GM18517 (cell line): ENCODE results near the gene XNDC1N.
"Not testable (repeated sequence)": the region's sequence is repeated elsewhere in the genome, so short reads cannot be mapped to it uniquely, and the experiment has no call there.

ENCODE experiments used
- ATAC-seq: cut with Tn5 transposase; IDR thresholded peaks from one replicate; pipeline ENCODE4 v1.9.1; 2021; ENCODE audit warnings: mild to moderate bottlenecking, moderate library complexity; ENCODE audit not compliant: unreplicated experiment

The XNDC1N gene

DNA sequence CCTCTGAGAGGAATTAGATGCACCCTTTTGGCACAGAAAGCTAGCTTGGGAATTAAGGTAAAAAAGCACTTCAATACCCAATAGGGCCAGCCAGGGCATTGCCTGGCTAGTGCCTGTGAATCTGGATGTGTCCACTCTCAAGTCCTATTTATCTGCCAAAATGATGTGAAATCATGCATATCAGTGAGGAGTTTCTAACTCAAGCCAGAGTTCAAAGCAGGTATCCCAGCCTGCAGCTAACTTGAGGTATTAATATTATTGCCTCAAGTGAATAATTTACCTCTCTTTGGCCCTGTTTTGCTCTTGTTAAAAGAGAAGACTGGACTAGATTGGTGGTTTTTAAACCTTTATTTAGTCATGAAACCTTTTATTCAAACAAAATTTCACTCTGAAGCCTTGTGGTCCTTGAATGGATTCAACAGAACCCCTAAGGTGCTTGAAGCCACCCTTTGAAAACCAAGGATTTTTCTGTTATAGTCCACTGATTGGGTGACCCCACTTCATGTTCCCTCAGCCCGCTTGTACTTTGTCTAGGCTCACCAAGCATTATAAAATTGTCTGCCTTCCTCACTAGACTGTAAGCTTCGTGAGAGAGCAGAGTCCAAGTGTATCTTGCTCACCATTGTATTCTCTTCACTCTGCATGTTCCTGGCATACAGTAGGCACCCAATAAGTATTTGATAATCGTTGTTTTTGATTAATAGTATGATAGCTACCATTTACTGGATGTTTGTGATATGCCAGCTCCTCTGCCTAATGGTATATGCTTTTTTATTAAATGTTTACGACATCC lies 4.9 kb upstream of the XNDC1N start:
- no peak for ATAC-seq

GRCh38 chr11:71931245-71931602 lies 2.8 kb upstream of the XNDC1N start:
- no peak for ATAC-seq

- no peak for ATAC-seq
These were observed 2.3 kb upstream of the XNDC1N start for GRCh38 chr11:71930556-71931244.

- no peak for ATAC-seq
These were observed 1.1 kb upstream of the XNDC1N start for GRCh38 chr11:71929491-71929890.

GRCh38 chr11:71928737-71929443 lies 496 bp upstream of the XNDC1N start, which contains the start of gene RNF121:
RNF121 (plus strand) TSS chr11:71929046; CDS start chr11:71929062, 16 bp downstream.
- peak; percentile 83 for ATAC-seq

DNA sequence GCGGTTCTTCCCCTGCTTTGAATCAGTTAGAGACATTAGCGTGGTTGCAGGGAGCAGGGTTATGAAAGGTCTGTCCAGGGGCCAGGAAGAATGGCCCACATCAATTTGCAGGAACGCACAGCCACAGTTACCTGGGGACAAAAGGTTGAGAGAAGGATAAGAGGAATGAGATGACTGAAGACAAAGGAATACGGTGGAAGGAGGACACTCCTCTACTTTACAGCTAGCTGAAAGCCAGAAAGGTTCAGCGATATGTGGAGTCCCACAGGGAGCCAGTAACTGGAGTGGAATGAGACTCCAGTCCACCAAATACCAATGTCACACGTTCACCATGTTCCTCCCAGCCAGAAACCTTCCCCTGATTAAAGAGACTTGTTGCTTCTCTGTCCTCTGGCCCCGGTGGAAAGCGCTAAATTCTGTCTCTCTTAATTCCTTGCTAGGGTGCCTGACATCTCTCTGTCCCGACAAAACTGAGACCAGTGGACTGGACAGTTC lies 10.7 kb downstream of the XNDC1N start:
- no peak for ATAC-seq

DNA sequence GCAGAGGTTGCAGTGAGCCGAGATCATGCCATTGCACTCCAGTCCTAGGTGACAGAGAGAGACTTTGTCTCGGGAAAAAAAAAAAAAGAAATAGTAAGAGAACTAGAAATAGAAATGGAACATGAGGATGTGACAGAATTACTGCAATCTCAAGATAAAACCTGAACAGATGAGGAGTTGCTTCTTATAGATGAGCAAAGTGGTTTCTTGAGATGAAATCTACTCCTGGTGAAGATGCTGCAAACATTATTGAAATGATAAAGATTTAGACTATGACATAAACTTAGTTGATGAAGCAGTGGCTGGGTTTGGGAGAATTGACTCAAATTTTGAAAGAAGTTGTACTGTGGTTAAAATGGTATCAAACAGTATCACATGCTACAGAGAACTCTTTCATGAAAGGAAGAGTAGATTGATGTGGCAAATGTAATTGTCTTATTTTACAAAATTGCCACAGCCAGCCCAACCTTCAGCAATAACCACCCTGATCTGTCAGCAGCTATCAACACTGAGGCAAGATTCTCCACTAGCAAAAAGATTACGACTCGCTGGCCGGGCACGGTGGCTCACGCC lies 13.7 kb downstream of the XNDC1N start:
- ATAC-seq, result no peak

- no peak for ATAC-seq
These were observed 14.5 kb downstream of the XNDC1N start for GRCh38 chr11:71913756-71914526.

DNA sequence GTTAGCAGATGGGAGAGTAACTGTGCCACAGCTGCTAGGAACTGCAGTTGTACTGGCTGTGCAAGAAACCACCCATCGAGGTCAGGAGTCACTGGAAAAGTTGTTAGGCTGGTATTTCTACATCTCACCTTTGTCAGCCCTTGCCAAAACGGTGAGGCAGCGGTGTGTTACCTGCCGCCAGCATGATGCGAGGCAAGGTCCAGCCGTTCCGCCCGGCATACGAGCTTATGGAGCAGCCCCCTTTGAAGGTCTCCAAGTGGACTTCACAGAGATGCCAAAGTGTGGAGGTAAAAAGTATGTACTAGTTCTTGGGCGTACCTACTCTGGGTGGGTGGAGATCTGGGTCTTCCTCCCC lies 16.4 kb downstream of the XNDC1N start:
- ATAC-seq, result not testable (repeated sequence)

GRCh38 chr11:71911321-71911985 lies 16.9 kb downstream of the XNDC1N start:
- ATAC-seq, result not testable (repeated sequence)

DNA sequence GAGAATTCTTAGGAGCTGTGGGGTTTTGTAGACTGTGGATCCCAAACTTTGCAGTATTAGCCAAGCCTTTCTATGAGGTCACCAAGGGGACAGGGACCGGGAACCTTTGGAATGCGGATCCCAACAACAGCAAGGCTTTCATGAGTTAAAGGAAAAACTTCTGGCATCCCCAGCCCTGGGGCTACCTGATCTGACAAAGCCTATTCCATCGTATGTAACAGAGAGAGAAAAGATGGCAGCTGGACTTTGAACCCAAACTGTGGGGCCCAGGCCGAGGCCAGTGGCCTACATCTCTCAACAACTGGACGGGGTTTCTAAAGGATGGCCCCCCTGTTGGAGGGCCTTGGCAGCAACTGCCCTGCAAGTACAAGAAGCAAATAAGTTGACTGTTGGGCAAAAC lies 17.6 kb downstream of the XNDC1N start:
- not testable (repeated sequence) for ATAC-seq

GRCh38 chr11:71908218-71908617 lies 20.2 kb downstream of the XNDC1N start:
- no peak for ATAC-seq

DNA sequence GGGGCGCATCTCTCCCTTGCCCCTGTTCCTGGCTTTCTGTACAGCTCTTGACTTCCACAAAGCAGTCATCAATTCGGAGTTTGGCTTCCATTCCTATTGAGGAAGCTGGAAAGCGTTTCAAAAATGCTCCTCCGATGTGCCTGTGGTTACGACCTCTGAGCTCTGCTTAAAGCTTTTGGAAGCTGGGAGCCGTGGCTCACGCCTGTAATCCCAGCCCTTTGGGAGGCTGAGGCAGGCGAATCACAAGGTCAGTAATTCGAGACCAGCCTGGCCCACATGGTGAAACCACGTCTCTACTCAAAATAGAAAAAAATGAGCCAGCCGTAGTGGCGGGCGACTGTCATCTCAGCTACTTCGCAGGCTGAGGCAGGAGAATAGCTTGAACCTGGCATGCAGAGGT lies 27.3 kb downstream of the XNDC1N start:
- not testable (repeated sequence) for ATAC-seq

DNA sequence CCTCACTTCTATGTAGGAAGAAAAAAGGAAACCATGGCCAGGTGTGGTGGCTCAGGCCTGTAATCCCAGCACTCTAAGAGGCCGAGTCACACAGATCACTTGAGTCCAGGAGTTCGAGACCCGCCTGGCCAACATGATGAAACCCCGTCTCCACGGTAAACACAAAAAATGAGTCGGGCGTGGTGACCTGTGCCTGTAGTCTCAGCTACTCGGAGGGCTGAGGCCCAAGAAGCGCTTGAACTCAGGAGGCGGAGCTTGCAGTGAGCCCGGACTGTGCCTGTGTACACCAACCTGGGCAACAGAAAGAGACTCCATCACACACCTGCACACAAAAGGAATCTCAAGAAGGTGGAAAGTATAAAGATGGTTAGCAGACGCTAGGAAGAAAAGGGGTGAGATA lies 32.4 kb downstream of the XNDC1N start:
- no peak for ATAC-seq

DNA sequence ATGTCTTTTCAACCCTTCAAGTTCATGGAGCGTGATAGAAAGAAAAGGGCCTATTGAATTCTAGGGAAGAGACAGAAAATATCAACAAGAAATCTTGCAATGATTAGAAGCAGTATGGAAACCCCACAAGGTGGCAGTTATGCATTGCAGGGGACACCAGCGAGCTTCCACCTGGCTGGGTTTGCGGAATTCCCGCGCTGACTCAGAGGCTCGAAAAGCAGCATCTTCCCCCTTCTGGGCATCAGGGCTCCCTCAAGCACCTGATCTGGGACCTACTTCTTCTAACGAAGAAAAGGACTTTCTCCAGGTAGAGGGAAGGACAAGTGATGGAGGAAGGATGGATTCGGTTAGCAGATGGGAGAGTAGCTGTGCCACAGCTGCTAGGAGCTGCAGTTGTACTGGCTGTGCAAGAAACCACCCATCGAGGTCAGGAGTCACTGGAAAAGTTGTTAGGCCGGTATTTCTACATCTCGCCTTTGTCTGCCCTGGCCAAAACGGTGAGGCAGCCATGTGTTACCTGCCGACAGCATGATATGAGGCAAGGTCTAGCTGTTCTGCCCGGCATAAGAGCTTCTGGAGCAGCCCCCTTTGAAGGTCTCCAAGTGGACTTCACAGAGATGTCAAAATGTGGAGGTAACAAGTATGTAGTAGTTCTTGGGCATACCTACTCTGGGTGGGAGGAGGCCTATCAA lies 39.1 kb downstream of the XNDC1N start:
- not testable (repeated sequence) for ATAC-seq

- ATAC-seq, result not testable (repeated sequence)
These were observed 39.9 kb downstream of the XNDC1N start for GRCh38 chr11:71888335-71889010.

- not testable (repeated sequence) for ATAC-seq
These were observed 42.6 kb downstream of the XNDC1N start for GRCh38 chr11:71885806-71886205.
